T-helper 2 cell treated with Interferon-gamma antibody and Interleukin-4, amounts not matched to agents 5 μg/mL and 100 μg/mL, for 36 hours (primary cell): ENCODE measurements around the gene NPAS1.
A peak's percentile ranks its signal among the peaks of the same experiment; 100 is the strongest.

Source experiments
- DNase-seq: peaks from one replicate; pipeline ENCODE4 v3.0.0; 2021; ENCODE audit warnings: low spot score
- H3K27ac Mint-ChIP-seq: one replicate; pipeline ENCODE4 v1.8.0; 2021; ENCODE audit warnings: mild to moderate bottlenecking, mixed read lengths
- H3K27me3 Mint-ChIP-seq: one replicate; pipeline ENCODE4 v1.8.0; 2021; ENCODE audit warnings: low read depth, mixed read lengths
- H3K36me3 Mint-ChIP-seq: one replicate; pipeline ENCODE4 v1.8.0; 2021; ENCODE audit warnings: low read depth, mixed read lengths
- H3K4me1 Mint-ChIP-seq: one replicate; pipeline ENCODE4 v1.8.0; 2021; ENCODE audit warnings: low read depth, mixed read lengths
- H3K4me3 Mint-ChIP-seq: one replicate; pipeline ENCODE4 v1.8.0; 2022; ENCODE audit warnings: mild to moderate bottlenecking, moderate library complexity, mixed read lengths
- H3K9me3 Mint-ChIP-seq: one replicate; pipeline ENCODE4 v1.8.0; 2021; ENCODE audit warnings: mixed read lengths

NPAS1 gene

GRCh38 chr19:46983097-46983496, 36.5 kb upstream of the NPAS1 start:
- Mint-ChIP-seq H3K36me3 (peaks cover 3% of the 10 kb centered on the region), H3K4me1 (peaks cover 13% of the 10 kb centered on the region), H3K4me3 (no peak overlapping the region), H3K9me3 (no peaks in the 10 kb centered on the region), H3K27me3 (no peaks in the 10 kb centered on the region), H3K27ac (no peak overlapping the region)
- no peak for DNase-seq

GRCh38 chr19:46984077-46985010, 35.3 kb upstream of the NPAS1 start:
- H3K36me3 Mint-ChIP-seq: peaks cover 7% of the 10 kb centered on the region
- DNase-seq: no peak
- H3K4me1 Mint-ChIP-seq: peaks cover 13% of the 10 kb centered on the region
- no peak overlapping the region for H3K27ac Mint-ChIP-seq
- H3K9me3 Mint-ChIP-seq: no peaks in the 10 kb centered on the region
- H3K27me3 Mint-ChIP-seq: no peaks in the 10 kb centered on the region
- H3K4me3 Mint-ChIP-seq: no peak overlapping the region

- Mint-ChIP-seq H3K36me3 (peaks cover 15% of the 10 kb centered on the region), H3K27ac (no peak overlapping the region), H3K9me3 (no peaks in the 10 kb centered on the region), H3K4me1 (peaks cover 14% of the 10 kb centered on the region), H3K4me3 (no peak overlapping the region), H3K27me3 (no peaks in the 10 kb centered on the region)
- no peak for DNase-seq
These were observed 33.9 kb upstream of the NPAS1 start for GRCh38 chr19:46985542-46986415.

- H3K9me3 Mint-ChIP-seq: no peaks in the 10 kb centered on the region
- no peak overlapping the region for H3K4me3 Mint-ChIP-seq
- H3K4me1 Mint-ChIP-seq: peaks cover 17% of the 10 kb centered on the region
- no peaks in the 10 kb centered on the region for H3K27me3 Mint-ChIP-seq
- no peak overlapping the region for H3K27ac Mint-ChIP-seq
- peaks cover 23% of the 10 kb centered on the region for H3K36me3 Mint-ChIP-seq
- DNase-seq: no peak
These were observed 30.9 kb upstream of the NPAS1 start for GRCh38 chr19:46988614-46989230.

- Mint-ChIP-seq H3K27ac (peak overlapping the region; percentile 17), H3K4me1 (peaks cover 15% of the 10 kb centered on the region), H3K4me3 (no peak overlapping the region), H3K9me3 (no peaks in the 10 kb centered on the region), H3K27me3 (no peaks in the 10 kb centered on the region), H3K36me3 (peaks cover 23% of the 10 kb centered on the region)
- DNase-seq: peak; percentile 50
These were observed 28.5 kb upstream of the NPAS1 start for GRCh38 chr19:46990991-46991676.

GRCh38 chr19:46992699-46993535, 26.7 kb upstream of the NPAS1 start:
- Mint-ChIP-seq H3K27ac (no peak overlapping the region), H3K4me3 (no peak overlapping the region), H3K27me3 (no peaks in the 10 kb centered on the region), H3K9me3 (no peaks in the 10 kb centered on the region), H3K36me3 (peaks cover 25% of the 10 kb centered on the region), H3K4me1 (peaks cover 15% of the 10 kb centered on the region)
- no peak for DNase-seq

- Mint-ChIP-seq H3K4me3 (no peak overlapping the region), H3K9me3 (no peaks in the 10 kb centered on the region), H3K36me3 (peaks cover 25% of the 10 kb centered on the region), H3K27me3 (no peaks in the 10 kb centered on the region), H3K4me1 (peaks cover 15% of the 10 kb centered on the region), H3K27ac (no peak overlapping the region)
- no peak for DNase-seq
These were observed 26.0 kb upstream of the NPAS1 start for GRCh38 chr19:46993622-46994021.

- Mint-ChIP-seq H3K27ac (no peak overlapping the region), H3K36me3 (peaks cover 22% of the 10 kb centered on the region), H3K4me3 (no peak overlapping the region), H3K4me1 (peaks cover 15% of the 10 kb centered on the region), H3K9me3 (no peaks in the 10 kb centered on the region), H3K27me3 (no peaks in the 10 kb centered on the region)
- DNase-seq: no peak
These were observed 25.4 kb upstream of the NPAS1 start for GRCh38 chr19:46994141-46994686.

- H3K9me3 Mint-ChIP-seq: no peaks in the 10 kb centered on the region
- no peak overlapping the region for H3K27ac Mint-ChIP-seq
- H3K4me3 Mint-ChIP-seq: no peak overlapping the region
- no peak for DNase-seq
- no peaks in the 10 kb centered on the region for H3K27me3 Mint-ChIP-seq
- peaks cover 12% of the 10 kb centered on the region for H3K36me3 Mint-ChIP-seq
- H3K4me1 Mint-ChIP-seq: peaks cover 12% of the 10 kb centered on the region
These were observed 24.1 kb upstream of the NPAS1 start for GRCh38 chr19:46995492-46995891.

GRCh38 chr19:46998445-46999125, 21.1 kb upstream of the NPAS1 start:
- Mint-ChIP-seq H3K4me1 (no peaks in the 10 kb centered on the region), H3K4me3 (no peak overlapping the region), H3K27me3 (peaks cover 6% of the 10 kb centered on the region), H3K27ac (no peak overlapping the region), H3K36me3 (peaks cover 10% of the 10 kb centered on the region), H3K9me3 (no peaks in the 10 kb centered on the region)
- no peak for DNase-seq

GRCh38 chr19:46999377-46999776, 20.3 kb upstream of the NPAS1 start:
- no peak for DNase-seq
- Mint-ChIP-seq H3K9me3 (no peaks in the 10 kb centered on the region), H3K36me3 (peaks cover 8% of the 10 kb centered on the region), H3K4me1 (no peaks in the 10 kb centered on the region), H3K4me3 (no peak overlapping the region), H3K27me3 (peaks cover 8% of the 10 kb centered on the region), H3K27ac (no peak overlapping the region)

- H3K4me1 Mint-ChIP-seq: no peaks in the 10 kb centered on the region
- DNase-seq: no peak
- H3K27ac Mint-ChIP-seq: no peak overlapping the region
- peaks cover 12% of the 10 kb centered on the region for H3K27me3 Mint-ChIP-seq
- no peak overlapping the region for H3K4me3 Mint-ChIP-seq
- no peaks in the 10 kb centered on the region for H3K9me3 Mint-ChIP-seq
- peaks cover 8% of the 10 kb centered on the region for H3K36me3 Mint-ChIP-seq
These were observed 19.8 kb upstream of the NPAS1 start for GRCh38 chr19:46999878-47000277.
